H9 (cell line): ENCODE data around the gene EIF3B. TPM values are rescaled to one million over a fixed set of nuclear protein-coding genes. Genes with fewer than 3 reads are reported as not detected.

ENCODE experiments used
- DNase-seq: peaks from one replicate; pipeline ENCODE4 v3.0.0-alpha.2; 2017
- H2AFZ ChIP-seq: one replicate; pipeline ENCODE4 v1.6.1; 2013; ENCODE audit warnings: mild to moderate bottlenecking, low read length, control low read depth, moderate library complexity
- H2AK5ac ChIP-seq: 2 replicates; pipeline ENCODE4 v1.6.1; 2013; ENCODE audit warnings: low read length, control low read depth, mixed read lengths; ENCODE audit not compliant: insufficient read length
- H2BK120ac ChIP-seq: one replicate; pipeline ENCODE4 v1.6.1; 2013; ENCODE audit warnings: low read depth, mild to moderate bottlenecking, low read length, control low read depth, inconsistent platforms; ENCODE audit not compliant: poor library complexity, severe bottlenecking
- H2BK12ac ChIP-seq: 2 replicates; pipeline ENCODE4 v1.6.1; 2013; ENCODE audit warnings: low read length, control low read depth, mixed read lengths, low read depth; ENCODE audit not compliant: insufficient read length
- H2BK15ac ChIP-seq: 2 replicates; pipeline ENCODE4 v1.6.1; 2013; ENCODE audit warnings: low read depth, low read length, control low read depth
- H2BK20ac ChIP-seq: one replicate; pipeline ENCODE4 v1.6.1; 2013; ENCODE audit warnings: low read depth, mild to moderate bottlenecking, low read length, control low read depth, inconsistent platforms; ENCODE audit not compliant: poor library complexity, severe bottlenecking
- H2BK5ac ChIP-seq: 2 replicates; pipeline ENCODE4 v1.6.1; 2013; ENCODE audit warnings: low read length, control low read depth, mixed read lengths; ENCODE audit not compliant: insufficient read length
- H3K14ac ChIP-seq: 2 replicates; pipeline ENCODE4 v1.6.1; 2013; ENCODE audit warnings: low read length, control low read depth; ENCODE audit not compliant: insufficient read depth
- H3K18ac ChIP-seq: 2 replicates; pipeline ENCODE4 v1.6.1; 2013; ENCODE audit warnings: low read depth, mild to moderate bottlenecking, mixed read lengths, low read length, control low read depth; ENCODE audit not compliant: insufficient read length
- H3K23ac ChIP-seq: 2 replicates; pipeline ENCODE4 v1.6.1; 2013; ENCODE audit warnings: low read length, control low read depth, mixed read lengths, low read depth; ENCODE audit not compliant: insufficient read length
- H3K23me2 ChIP-seq: 2 replicates; pipeline ENCODE4 v1.6.1; 2013; ENCODE audit warnings: low read depth, mild to moderate bottlenecking, mixed read lengths, low read length, control low read depth; ENCODE audit not compliant: insufficient read length, poor library complexity, severe bottlenecking
- H3K27ac ChIP-seq: 2 replicates; pipeline ENCODE4 v1.5.1; 2013; ENCODE audit warnings: low read length, control low read depth, mixed read lengths, low read depth; ENCODE audit not compliant: insufficient read length
- H3K27me3 ChIP-seq: 2 replicates; pipeline ENCODE4 v1.6.1; 2013; ENCODE audit warnings: low read length, control low read depth, inconsistent platforms; ENCODE audit not compliant: insufficient read depth
- H3K4ac ChIP-seq: 2 replicates; pipeline ENCODE4 v1.6.1; 2013; ENCODE audit warnings: low read depth, mild to moderate bottlenecking, control low read depth, inconsistent platforms, low read length, moderate library complexity
- H3K4me1 ChIP-seq: 2 replicates; pipeline ENCODE4 v1.6.1; 2013; ENCODE audit warnings: low read length, control low read depth, inconsistent platforms; ENCODE audit not compliant: insufficient read depth
- H3K4me2 ChIP-seq: 2 replicates; pipeline ENCODE4 v1.6.1; 2013; ENCODE audit warnings: low read length, control low read depth, mixed read lengths; ENCODE audit not compliant: insufficient read length, insufficient read depth
- H3K56ac ChIP-seq: 2 replicates; pipeline ENCODE4 v1.6.1; 2013; ENCODE audit warnings: low read depth, mild to moderate bottlenecking, mixed read lengths, low read length, control low read depth; ENCODE audit not compliant: insufficient read length
- H3K79me1 ChIP-seq: 2 replicates; pipeline ENCODE4 v1.6.1; 2013; ENCODE audit warnings: low read depth, mild to moderate bottlenecking, moderate library complexity, low read length, control low read depth, inconsistent platforms; ENCODE audit not compliant: insufficient read depth, poor library complexity, severe bottlenecking
- H3K79me2 ChIP-seq: 2 replicates; pipeline ENCODE4 v1.6.1; 2013; ENCODE audit warnings: low read length, control low read depth, inconsistent platforms; ENCODE audit not compliant: insufficient read depth
- H3K9ac ChIP-seq: 2 replicates; pipeline ENCODE4 v1.6.1; 2013; ENCODE audit warnings: low read length, control low read depth, mixed read lengths; ENCODE audit not compliant: insufficient read length; ENCODE audit errors: extremely low read depth
- H3K9me3 ChIP-seq: one replicate; pipeline ENCODE4 v1.6.1; 2013; ENCODE audit warnings: low read depth, low read length, inconsistent platforms; ENCODE audit not compliant: control insufficient read depth
- H3T11ph ChIP-seq: one replicate; pipeline ENCODE4 v1.6.1; 2013; ENCODE audit warnings: mild to moderate bottlenecking, low read length, control low read depth, inconsistent platforms
- H4K20me1 ChIP-seq: one replicate; pipeline ENCODE4 v1.6.1; 2013; ENCODE audit not compliant: control insufficient read depth, insufficient read length, insufficient read depth
- H4K5ac ChIP-seq: 2 replicates; pipeline ENCODE4 v1.6.1; 2013; ENCODE audit warnings: low read depth, mild to moderate bottlenecking, mixed read lengths, low read length, control low read depth; ENCODE audit not compliant: insufficient read length
- H4K8ac ChIP-seq: replicated peaks from 2 replicates; pipeline ENCODE4 v1.6.1; 2013; ENCODE audit warnings: low read length, control low read depth, mixed read lengths, low read depth; ENCODE audit not compliant: insufficient read length
- H4K91ac ChIP-seq: 2 replicates; pipeline ENCODE4 v1.6.1; 2013; ENCODE audit warnings: low read depth, mild to moderate bottlenecking, moderate library complexity, mixed read lengths, low read length, control low read depth; ENCODE audit not compliant: insufficient read length
- H3K27ac Mint-ChIP-seq, 3 experiments: 2 replicates in 2 of 3; 3 replicates in 1 of 3; pipeline ENCODE4 v1.8.0; 2020 to 2021; ENCODE audit warnings: mixed read lengths in 3 of 3, mild to moderate bottlenecking in 1 of 3, moderate library complexity in 1 of 3
- H3K27me3 Mint-ChIP-seq: 2 replicates; pipeline ENCODE4 v1.8.0; 2021; ENCODE audit warnings: low read depth, mild to moderate bottlenecking, moderate library complexity, mixed read lengths
- H3K36me3 Mint-ChIP-seq, 3 experiments: 2 replicates in 2 of 3; 3 replicates in 1 of 3; pipeline ENCODE4 v1.8.0; 2020 to 2021; ENCODE audit warnings: low read depth in 3 of 3, mixed read lengths in 3 of 3; ENCODE audit not compliant: insufficient read depth in 1 of 3
- H3K4me1 Mint-ChIP-seq, 2 experiments: 2 replicates each; pipeline ENCODE4 v1.8.0; 2020; ENCODE audit warnings: mixed read lengths in 2 of 2
- H3K4me3 Mint-ChIP-seq, 2 experiments: 2 replicates in 1 of 2; 3 replicates in 1 of 2; pipeline ENCODE4 v1.8.0; 2020 to 2021; ENCODE audit warnings: mild to moderate bottlenecking in 2 of 2, mixed read lengths in 2 of 2, moderate library complexity in 1 of 2
- H3K9me3 Mint-ChIP-seq, 2 experiments: 2 replicates in 1 of 2; 3 replicates in 1 of 2; pipeline ENCODE4 v1.8.0; 2020; ENCODE audit warnings: mild to moderate bottlenecking in 2 of 2, mixed read lengths in 2 of 2, moderate library complexity in 1 of 2
- WGBS: extraction: QIAGEN DNeasy Blood & Tissue Kit; methylation state at CpG from one replicate; pipeline ENCODE4 v1.1.7; 2013; ENCODE audit warnings: missing lambda C conversion rate, low lambda C conversion rate, mixed read lengths; ENCODE audit not compliant: insufficient read length; ENCODE audit errors: extremely low coverage; 5-methylcytosine and 5-hydroxymethylcytosine counted together
- total RNA-seq: library from RNA; stranded (reverse); gene quantifications from 2 replicates; pipeline ENCODE4 v1.2.1, GENCODE V29; 2021
- TF ChIP-seq, protein P1 (sequence below): fragments of 200-600 bp; sonication (generic); conservative IDR thresholded peaks from 3 replicates; pipeline ENCODE4 v1.8.0; 2021; ENCODE audit warnings: antibody characterized with exemption, mild to moderate bottlenecking

Gene EIF3B
- total RNA-seq, 1 experiment from 2014 or later: 337 TPM

- H3K27ac ChIP-seq: no peak overlapping the region
Measured at GRCh38 chr7:2354939-2355704, 495 bp downstream of the EIF3B start.

More at GRCh38 chr7:2354939-2355704, 495 bp downstream of the EIF3B start:
- Histone ChIP-seq H3K4ac (no peak overlapping the region), H3K4me2 (peak overlapping the region; percentile 70), H3K79me1 (no peaks in the 10 kb centered on the region), H3K23ac (no peak overlapping the region), H3K27me3 (no peaks in the 10 kb centered on the region), H3K4me1 (no peaks in the 10 kb centered on the region), H4K91ac (no peak overlapping the region), H3K23me2 (peaks cover 3% of the 10 kb centered on the region), H3K56ac (no peak overlapping the region), H2BK15ac (no peak overlapping the region), H3K9me3 (no peaks in the 10 kb centered on the region), H3T11ph (no peak overlapping the region), H3K18ac (peak overlapping the region; percentile 24), H2BK5ac (no peak overlapping the region), H2AK5ac (no peak overlapping the region), H2BK12ac (no peak overlapping the region), H3K9ac (peak overlapping the region; percentile 98), H2BK20ac (no peak overlapping the region), H3K79me2 (peaks cover 47% of the 10 kb centered on the region), H4K20me1 (no peaks in the 10 kb centered on the region), H4K8ac (no peak overlapping the region), H3K14ac (peak overlapping the region; percentile 49; the same call in 1 of the 2 replicates), H2AFZ (no peak overlapping the region), H2BK120ac (no peak overlapping the region), H4K5ac (no peak overlapping the region)
- Mint-ChIP-seq H3K27ac (peak overlapping the region; percentile 82 to 92 (median 90); a peak in 5 of 7 replicates), H3K4me1 (peaks cover 14 to 24% of the 10 kb centered on the region in 2 experiments), H3K27me3 (no peaks in the 10 kb centered on the region), H3K36me3 (peaks cover 25 to 57% (median 41%) of the 10 kb centered on the region in 3 experiments), H3K9me3 (no peaks in the 10 kb centered on the region; a peak in 1 of 5 replicates), H3K4me3 (peak overlapping the region; percentile 93 to 95)
- TF ChIP-seq, protein P1, sequence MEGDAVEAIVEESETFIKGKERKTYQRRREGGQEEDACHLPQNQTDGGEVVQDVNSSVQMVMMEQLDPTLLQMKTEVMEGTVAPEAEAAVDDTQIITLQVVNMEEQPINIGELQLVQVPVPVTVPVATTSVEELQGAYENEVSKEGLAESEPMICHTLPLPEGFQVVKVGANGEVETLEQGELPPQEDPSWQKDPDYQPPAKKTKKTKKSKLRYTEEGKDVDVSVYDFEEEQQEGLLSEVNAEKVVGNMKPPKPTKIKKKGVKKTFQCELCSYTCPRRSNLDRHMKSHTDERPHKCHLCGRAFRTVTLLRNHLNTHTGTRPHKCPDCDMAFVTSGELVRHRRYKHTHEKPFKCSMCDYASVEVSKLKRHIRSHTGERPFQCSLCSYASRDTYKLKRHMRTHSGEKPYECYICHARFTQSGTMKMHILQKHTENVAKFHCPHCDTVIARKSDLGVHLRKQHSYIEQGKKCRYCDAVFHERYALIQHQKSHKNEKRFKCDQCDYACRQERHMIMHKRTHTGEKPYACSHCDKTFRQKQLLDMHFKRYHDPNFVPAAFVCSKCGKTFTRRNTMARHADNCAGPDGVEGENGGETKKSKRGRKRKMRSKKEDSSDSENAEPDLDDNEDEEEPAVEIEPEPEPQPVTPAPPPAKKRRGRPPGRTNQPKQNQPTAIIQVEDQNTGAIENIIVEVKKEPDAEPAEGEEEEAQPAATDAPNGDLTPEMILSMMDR: no peak
- WGBS: no CpG with 5 or more reads among the region's 92 CpGs
- no peak for DNase-seq
